Bronchial epithelial cell (primary cell): ENCODE measurements around the gene RASSF4. TPM values are rescaled to one million over a fixed set of nuclear protein-coding genes. Genes with fewer than 3 reads are reported as not detected.

ENCODE experiments used
- DNase-seq: peaks from one replicate; pipeline ENCODE4 v3.0.0-alpha.2; 2010; ENCODE audit warnings: low read depth
- FAIRE-seq: peaks from 2 replicates; lab custom pipeline; 2011; peaks lifted over from hg19 to GRCh38; lab: Jason Lieb, UNC
- H3K27me3 ChIP-seq: 2 replicates; pipeline ENCODE4 v1.5.1; 2011; ENCODE audit warnings: low read length; ENCODE audit not compliant: control insufficient read depth, insufficient read depth
- H3K36me3 ChIP-seq: 2 replicates; pipeline ENCODE4 v1.5.1; 2011; ENCODE audit warnings: low read length; ENCODE audit not compliant: control insufficient read depth, insufficient read depth
- H3K4me3 ChIP-seq: 2 replicates; pipeline ENCODE4 v1.5.1; 2011; ENCODE audit warnings: mild to moderate bottlenecking, low read depth, low read length, control low read depth
- total RNA-seq: library from RNA; depleted of rRNA; stranded (reverse); fragments of >200 nt; gene quantifications from 2 replicates; pipeline ENCODE4 v1.2.1, GENCODE V29; 2014
- TF ChIP-seq, protein P1 (sequence below): IDR thresholded peaks from 2 replicates; pipeline ENCODE4 v1.5.1; 2011; ENCODE audit warnings: mild to moderate bottlenecking, moderate library complexity, low read length, control low read depth, inconsistent platforms; ENCODE audit not compliant: insufficient read depth, severe bottlenecking

The RASSF4 gene
- total RNA-seq, 1 donor from 2014 or later, result 0.26 TPM

DNA sequence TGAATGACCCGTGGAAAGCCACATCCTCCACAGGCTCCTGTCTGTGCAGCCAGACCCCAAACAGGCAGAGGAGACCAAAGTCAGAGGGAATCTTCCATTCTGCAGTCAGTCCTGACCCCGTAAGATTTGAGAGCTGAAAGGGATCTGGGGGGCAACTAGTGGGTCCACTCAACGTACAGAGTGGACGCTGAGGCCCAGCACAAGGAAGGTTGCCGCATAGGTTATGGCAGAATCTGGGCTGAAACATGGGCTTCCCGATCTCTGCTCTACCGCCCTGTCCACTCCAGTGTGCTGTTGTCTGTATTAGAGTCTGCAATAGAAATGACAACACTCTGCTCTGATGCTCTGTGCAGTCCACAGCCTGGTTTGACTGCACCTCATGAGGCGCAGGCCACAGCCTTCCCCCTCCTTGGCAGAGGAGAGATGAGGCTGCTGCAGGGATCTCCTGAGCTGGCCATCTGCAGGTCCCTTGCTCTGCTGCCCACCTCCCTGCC is 33.2 kb downstream of the RASSF4 start:
- Histone ChIP-seq H3K27me3 (no peaks in the 10 kb centered on the region), H3K36me3 (no peaks in the 10 kb centered on the region), H3K4me3 (no peak overlapping the region)
- FAIRE-seq (no peak), DNase-seq (no peak)
- TF ChIP-seq, protein P1, sequence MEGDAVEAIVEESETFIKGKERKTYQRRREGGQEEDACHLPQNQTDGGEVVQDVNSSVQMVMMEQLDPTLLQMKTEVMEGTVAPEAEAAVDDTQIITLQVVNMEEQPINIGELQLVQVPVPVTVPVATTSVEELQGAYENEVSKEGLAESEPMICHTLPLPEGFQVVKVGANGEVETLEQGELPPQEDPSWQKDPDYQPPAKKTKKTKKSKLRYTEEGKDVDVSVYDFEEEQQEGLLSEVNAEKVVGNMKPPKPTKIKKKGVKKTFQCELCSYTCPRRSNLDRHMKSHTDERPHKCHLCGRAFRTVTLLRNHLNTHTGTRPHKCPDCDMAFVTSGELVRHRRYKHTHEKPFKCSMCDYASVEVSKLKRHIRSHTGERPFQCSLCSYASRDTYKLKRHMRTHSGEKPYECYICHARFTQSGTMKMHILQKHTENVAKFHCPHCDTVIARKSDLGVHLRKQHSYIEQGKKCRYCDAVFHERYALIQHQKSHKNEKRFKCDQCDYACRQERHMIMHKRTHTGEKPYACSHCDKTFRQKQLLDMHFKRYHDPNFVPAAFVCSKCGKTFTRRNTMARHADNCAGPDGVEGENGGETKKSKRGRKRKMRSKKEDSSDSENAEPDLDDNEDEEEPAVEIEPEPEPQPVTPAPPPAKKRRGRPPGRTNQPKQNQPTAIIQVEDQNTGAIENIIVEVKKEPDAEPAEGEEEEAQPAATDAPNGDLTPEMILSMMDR, result no peak

DNA sequence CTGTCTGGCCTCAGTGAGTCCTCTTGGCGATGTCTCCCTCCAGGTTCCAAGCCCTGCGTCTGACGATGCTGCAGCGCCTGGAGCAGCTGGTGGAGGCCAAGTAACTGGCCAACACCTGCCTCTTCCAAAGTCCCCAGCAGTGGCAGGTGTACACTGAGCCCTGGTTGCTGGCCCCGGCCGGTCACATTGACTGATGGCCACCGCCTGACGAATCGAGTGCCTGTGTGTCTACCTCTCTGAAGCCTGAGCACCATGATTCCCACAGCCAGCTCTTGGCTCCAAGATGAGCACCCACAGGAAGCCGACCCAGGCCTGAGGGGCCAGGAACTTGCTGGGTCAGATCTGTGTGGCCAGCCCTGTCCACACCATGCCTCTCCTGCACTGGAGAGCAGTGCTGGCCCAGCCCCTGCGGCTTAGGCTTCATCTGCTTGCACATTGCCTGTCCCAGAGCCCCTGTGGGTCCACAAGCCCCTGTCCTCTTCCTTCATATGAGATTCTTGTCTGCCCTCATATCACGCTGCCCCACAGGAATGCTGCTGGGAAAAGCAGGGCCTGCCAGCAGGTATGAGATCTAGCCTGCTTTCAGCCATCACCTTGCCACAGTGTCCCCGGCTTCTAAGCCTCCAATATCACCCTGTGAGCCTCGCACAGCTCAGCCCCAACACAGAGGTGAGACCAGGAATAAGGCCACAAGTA is 33.8 kb downstream of the RASSF4 start:
- H3K27me3 ChIP-seq, result no peaks in the 10 kb centered on the region
- H3K36me3 ChIP-seq, result no peaks in the 10 kb centered on the region
- TF ChIP-seq, protein P1, result no peak
- no peak for DNase-seq
- no peak for FAIRE-seq
- H3K4me3 ChIP-seq, result no peak overlapping the region

DNA sequence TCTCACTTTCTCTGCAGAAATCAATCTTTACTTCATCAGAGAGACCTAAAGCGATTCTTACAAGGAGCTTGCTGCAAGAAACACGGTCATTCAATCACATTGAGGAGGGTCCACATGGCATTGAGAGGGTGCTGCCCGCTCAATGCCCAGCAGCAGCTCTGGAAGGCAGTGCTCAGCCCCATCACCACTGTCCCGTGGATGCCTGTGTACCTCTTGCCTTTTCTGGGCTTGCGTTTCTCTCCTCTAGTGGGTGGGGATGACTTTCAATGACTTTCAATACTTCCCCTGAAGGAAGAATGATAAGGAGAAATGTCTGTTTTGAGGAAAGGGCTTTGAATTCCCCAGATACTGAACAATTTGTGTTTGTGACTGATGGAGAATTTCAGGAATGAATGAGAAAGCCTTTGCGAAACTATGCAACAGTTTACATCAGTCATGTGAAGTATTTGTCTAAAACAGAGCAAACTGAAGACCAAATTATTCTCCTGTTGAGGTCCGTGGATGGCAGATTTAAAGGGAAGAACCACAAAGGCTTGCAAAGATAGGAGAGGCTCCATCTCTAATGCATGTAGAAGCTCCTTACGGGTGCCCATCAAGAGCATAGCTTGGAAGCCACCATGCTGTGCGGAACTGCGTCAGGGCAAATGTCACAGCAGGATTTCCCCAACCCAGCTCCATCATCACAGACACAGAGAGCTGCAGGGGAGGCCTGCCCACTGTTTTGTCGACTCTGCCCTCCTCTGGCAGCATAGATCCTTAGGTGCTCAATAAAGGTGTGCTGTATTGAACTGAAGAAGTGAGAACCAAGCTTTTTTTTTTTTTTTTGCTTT is 34.5 kb downstream of the RASSF4 start:
- no peak for DNase-seq
- TF ChIP-seq, protein P1, result no peak
- H3K27me3 ChIP-seq, result no peaks in the 10 kb centered on the region
- no peaks in the 10 kb centered on the region for H3K36me3 ChIP-seq
- no peak overlapping the region for H3K4me3 ChIP-seq
- FAIRE-seq, result no peak

DNA sequence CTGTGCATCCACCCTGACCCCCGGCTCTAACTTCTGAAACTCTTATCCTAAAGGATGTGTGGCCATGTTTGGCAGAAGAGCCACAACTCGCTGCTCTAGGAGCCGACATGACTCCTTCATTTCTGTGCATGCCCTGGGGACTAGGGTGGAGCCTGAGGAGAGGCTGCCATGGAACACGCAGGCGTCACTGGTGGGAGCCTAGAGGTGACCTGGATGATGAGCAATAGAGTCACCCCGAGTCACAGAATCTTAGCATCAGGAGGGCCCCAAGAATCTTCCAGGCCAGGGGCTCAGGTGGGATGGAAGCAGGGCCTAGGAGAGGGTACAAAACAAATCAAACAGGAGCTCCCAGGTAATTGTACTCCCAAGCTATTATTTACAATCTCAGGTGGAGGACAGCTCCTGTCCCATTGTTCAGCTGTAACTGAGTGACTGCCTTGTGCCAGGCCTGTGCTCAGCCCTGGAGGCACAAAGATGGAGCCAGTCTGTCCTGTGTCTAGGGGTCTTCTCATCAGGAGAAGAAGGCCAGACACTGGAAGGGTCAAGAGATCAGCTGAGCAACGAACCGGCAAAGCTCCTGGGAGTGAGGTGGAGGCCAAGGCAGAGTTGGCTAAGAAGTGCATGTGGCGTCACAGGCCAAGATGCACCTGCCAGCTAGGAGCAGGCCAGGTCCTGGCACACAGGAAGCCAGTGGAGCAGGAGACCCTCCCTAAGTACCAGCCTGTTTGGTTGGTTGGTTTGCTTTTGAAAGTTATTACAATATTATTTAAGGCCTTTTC is 35.3 kb downstream of the RASSF4 start:
- no peak for DNase-seq

DNA sequence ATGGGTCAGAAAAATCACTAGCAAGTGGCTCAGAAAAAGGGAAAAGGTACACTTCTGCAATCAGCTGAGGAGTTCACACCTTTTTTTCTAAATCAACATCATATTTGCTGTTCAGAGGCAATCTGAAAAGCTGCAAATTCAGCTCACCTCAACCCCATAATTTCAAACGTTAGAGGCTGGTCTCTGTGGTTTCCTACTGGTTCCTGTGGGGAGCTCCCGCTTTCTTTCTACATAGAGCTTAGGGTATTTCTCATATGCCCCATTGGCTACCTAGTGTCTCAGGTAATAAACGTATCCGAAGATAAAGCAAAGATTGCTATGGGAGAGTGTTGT is 35.9 kb downstream of the RASSF4 start:
- TF ChIP-seq, protein P1, result no peak
- H3K36me3 ChIP-seq, result no peaks in the 10 kb centered on the region
- no peak for FAIRE-seq

More for the DNA sequence above, 35.3 kb downstream of the RASSF4 start:
- no peaks in the 10 kb centered on the region for H3K27me3 ChIP-seq
- no peaks in the 10 kb centered on the region for H3K36me3 ChIP-seq
- H3K4me3 ChIP-seq, result no peak overlapping the region
- TF ChIP-seq, protein P1, result no peak
- no peak for FAIRE-seq

More for the DNA sequence above, 35.9 kb downstream of the RASSF4 start:
- no peak for DNase-seq
- Histone ChIP-seq H3K27me3 (no peaks in the 10 kb centered on the region), H3K4me3 (no peak overlapping the region)
